ENCODE data around the gene MYO3B.

Gene MYO3B

GRCh38 chr2:170553748-170554147 is 375.8 kb downstream of the MYO3B start:
- DNase-seq (ENCODE audit: low read depth, low spot score) = no peak

DNA sequence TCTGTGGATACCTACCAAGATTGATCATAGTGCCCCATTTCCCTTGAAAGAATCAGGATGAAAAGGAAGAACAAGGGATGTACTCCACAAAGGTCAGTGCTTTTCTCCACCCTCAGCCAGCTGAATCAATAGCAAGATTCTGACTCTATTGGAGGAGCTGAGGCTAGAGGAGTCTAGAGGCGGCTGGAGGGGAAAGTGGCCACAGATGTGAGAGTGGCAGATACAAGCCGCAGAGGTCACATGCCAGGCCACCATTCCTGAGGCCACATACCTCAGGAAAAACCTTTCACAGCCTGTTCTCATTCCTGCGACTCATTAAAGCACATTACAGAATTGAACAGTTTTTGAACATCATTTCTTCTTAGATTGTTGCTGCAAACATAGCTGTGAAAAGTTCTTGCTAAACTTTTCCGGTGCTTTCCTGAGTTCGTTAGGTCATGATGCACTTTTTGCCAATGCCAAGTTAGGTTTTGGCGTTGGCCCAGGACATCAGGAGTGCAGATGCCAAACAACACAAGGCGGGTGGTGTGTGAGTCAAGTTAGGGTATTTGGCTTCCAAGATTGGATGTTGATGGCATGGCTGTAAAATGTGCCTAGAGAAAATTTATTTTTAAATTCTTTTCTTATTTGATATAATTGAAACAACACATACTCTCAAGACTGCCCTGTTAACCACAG is 376.5 kb downstream of the MYO3B start:
- DNase-seq (ENCODE audit: low read depth, low spot score) = peak; percentile 10

GRCh38 chr2:170562928-170563327 is 385.0 kb downstream of the MYO3B start:
- DNase-seq (ENCODE audit: low read depth, low spot score) = no peak

GRCh38 chr2:170563401-170563800 is 385.5 kb downstream of the MYO3B start:
- DNase-seq (ENCODE audit: low read depth, low spot score) = no peak

DNA sequence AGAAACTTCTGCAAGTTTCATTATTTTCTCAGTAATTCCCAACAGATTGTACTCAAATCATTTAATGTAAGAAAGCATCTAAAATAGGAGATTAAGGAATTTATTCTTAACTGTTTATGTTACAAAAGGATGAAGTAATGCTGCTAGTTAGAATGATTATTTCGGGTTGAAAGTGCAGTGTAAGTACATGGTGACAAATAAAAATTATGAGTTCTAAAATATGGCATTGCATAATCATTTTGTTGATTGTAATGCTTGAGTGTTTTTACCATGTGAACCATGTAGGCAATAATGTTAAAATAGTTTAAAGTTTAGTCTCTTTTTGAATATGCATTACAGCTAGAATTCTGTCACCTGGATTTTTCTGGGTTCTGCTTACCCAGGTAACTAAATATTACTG is 388.2 kb downstream of the MYO3B start:
- no peak for DNase-seq (ENCODE audit: low read depth, low spot score)

GRCh38 chr2:170567429-170567828 is 389.5 kb downstream of the MYO3B start:
- no peak for DNase-seq (ENCODE audit: low read depth, low spot score)

DNA sequence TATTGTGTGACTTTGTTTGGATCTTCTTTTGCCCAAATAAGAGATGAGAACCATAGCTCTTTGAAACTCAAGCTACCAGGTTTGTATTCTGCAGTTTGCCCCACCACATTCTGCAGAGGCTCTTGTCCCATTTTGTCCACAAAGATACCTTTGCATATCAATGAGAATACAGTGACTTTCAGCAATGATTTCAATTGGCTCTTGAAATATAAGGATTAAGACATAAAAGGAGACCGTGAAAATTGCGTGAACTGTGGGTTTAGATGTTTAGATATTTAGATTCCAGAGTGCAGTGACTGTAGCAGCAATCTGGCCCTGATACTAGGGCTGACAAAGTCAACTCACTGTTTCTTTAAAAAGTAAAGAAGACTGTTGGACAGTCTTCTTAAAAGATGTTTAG is 390.6 kb downstream of the MYO3B start:
- no peak for DNase-seq (ENCODE audit: low read depth, low spot score)

DNA sequence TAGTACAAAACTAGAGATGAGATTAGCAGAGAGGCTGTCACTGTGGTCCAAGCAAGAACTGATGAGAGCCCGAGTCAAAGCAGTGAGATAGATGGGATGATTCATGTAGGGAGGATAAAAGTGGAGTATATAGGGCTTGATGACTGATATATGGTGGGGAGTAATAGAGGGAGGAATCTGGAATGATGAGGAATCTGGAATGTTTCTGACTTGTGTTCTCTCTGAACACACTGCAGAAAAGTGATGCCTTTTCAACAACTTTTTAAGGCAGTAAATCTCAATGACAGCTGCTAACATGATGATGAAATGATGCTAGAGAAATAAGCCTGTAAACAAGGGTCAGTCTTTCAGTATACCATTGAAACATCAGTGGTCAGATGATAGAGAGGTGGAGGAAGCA is 393.7 kb downstream of the MYO3B start:
- DNase-seq (ENCODE audit: low read depth, low spot score) = no peak

DNA sequence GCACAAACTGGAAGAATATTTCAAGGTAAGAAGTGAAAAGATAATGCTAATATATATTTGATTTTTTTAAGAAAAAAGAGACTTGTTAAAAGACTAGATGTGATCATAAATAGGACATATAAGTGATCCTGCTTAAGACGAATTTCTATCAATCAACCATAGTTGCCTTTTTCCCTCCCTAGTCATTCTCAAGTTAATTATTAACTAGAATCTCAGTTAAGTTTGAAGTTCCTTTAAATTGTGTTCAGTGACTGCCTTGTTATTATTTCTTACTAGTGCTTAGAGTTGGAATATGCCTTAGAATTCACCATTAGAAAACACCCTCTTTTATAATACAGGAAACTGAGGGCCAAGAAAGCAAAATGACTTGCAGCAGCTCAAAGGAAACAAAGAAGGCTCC is 395.7 kb downstream of the MYO3B start:
- no peak for DNase-seq (ENCODE audit: low read depth, low spot score)

GRCh38 chr2:170576296-170576695 is 398.3 kb downstream of the MYO3B start:
- no peak for DNase-seq (ENCODE audit: low read depth, low spot score)

DNA sequence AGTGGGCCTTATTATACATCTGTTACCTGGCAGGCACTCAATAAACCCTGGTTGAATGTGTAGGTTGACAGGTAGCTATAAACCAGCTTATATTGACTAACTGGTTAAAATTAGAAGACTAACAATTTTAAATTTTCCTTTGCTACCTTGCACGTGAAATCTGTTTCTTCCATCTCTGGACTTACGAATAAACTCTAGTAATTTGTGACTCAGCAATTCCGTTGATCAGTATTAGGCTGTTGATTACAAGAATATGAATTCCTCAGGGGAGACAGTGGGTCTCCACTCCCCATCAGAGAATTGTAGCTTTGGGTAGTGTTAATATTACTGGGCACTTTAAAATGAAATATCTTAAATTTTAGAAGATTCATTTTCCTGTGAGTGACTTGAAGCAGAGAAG is 399.4 kb downstream of the MYO3B start:
- DNase-seq (ENCODE audit: low read depth, low spot score) = no peak

DNA sequence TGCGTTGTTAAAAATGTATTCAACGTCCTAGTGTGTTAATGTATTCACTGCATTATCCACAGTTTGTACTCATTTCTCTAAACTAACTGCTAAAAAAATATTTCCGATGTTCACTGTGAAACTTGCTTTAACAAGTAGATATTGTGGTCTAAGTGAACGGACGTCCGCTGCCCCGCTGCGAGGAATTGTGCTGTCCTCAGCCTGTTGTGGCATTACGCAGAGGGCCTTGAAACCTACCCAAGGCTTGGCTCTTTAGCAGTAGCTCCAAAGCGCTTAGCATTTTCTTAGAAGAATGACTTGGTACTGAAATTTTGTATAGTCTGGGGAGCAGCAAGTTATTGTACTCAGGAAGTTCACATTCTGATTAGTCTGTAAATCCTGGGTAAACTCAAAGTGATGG is 400.7 kb downstream of the MYO3B start:
- no peak for DNase-seq (ENCODE audit: low read depth, low spot score)

DNA sequence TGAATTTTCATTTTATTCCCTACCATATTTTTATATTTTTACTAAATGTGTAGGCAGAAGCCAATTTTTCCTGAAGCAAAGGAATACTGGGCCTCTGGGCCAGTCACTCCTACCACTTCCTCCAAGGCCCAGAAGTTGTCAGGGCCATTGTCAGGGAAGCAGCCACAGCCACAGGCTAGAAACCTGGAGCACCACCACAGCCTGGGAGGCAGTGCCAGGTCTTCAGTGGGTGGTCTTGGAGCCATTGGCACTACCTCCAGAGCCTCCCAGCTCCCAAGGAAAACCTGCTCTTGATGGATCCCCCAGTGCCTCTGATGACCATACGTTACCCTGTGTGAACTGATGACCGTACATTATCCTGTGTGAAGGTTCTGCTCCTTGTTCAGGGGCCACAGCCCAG is 401.6 kb downstream of the MYO3B start:
- no peak for DNase-seq (ENCODE audit: low read depth, low spot score)

- DNase-seq (ENCODE audit: low read depth, low spot score) = no peak
These were observed 404.4 kb downstream of the MYO3B start for GRCh38 chr2:170582313-170582712.

DNA sequence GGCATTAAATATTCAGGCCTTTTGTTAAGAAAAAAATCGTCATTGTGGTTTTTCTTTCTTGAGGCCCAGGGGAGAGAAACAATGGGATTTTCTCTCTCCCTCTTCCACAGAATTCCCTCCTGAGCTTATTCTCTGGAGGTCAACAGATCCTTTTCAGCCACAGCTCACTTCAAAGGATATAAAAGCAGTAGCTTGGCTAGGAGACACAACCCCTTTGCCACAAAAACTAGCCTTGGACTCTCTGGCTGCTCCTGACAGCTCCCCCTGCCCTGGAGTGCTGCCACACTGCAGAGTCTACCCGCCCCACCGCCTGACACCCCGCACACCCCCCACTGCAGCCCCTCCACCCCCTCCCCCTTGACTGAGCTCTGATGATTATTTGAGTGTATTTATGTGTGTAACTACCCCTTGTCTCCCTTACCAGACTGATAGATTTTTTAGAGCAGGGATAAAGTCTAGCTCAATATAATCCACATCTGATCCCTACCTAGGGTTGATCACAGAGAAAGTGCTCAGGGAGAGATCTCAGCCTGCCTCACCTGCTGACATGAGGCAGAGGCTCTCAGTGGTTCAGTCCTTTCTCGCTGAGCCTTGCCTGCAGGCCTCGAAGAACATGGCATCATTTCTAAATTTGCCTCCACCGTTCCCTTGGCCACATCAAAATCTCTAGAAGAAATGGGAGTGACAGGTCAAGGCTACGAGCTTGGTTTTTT is 405.0 kb downstream of the MYO3B start:
- no peak for DNase-seq (ENCODE audit: low read depth, low spot score)

DNA sequence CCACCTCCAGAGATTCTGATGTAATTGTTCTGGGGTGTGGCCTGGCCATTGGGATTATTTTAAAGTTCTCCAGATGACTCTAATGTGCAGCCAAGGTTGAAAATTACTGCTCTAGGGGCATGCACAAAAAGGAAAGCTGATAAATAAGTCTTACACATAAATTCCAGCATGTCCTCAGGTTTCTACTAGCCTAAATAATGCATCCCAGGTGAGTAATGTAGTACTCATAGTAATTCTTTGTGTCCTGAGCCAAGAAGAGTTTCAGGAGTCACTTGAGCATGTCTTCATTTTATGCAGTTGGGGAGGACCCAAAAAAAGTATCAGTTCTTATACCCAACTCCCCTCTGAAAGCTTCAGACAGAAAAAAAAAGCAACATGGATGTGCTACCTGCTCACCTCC is 407.1 kb downstream of the MYO3B start:
- DNase-seq (ENCODE audit: low read depth, low spot score) = no peak

DNA sequence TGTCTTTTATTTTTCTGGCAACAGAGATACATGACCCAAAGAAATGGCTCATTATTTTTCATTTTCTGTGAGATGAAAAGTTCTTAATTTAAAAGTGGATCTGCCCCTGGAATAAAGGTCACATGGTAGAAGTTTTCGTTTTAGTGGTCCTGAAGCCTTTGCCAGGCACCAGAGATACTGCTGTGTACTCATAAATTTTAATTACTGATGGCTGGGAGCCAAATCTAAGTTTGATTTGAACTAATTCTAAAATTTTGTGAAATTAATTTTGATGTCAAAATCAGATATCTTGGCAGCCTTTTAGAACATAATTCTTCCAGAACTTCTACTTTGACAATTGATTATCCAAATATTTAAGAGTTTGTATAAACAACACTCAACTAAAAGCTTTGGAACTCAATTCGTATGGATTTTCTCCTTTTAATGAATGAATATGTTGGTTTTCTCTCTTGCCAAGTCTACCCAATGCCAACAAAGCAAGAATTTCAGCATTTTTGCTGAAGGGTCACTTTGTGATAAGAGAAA is 408.7 kb downstream of the MYO3B start:
- DNase-seq (ENCODE audit: low read depth, low spot score) = no peak

- no peak for DNase-seq (ENCODE audit: low read depth, low spot score)
These were observed 409.2 kb downstream of the MYO3B start for GRCh38 chr2:170587117-170587516.

DNA sequence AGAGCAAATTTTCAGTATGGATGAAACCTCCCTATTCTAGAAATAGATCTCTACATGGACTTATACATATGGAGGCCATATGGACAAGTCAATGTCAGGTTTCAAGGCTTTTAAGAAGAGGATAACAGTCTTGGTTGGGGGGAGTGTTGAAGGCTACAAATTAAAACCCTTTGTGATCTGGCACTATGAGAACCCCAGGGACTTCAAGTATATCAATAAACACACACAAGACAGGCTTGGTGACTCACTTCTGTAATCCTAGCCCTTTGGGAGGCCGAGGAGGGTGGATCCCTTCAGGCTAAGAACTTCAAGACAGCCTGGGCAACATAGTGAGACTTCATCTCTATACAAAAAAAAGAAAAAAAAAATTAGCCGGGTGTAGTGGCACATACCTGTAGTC is 410.0 kb downstream of the MYO3B start:
- no peak for DNase-seq (ENCODE audit: low read depth, low spot score)

- no peak for DNase-seq (ENCODE audit: low read depth, low spot score)
These were observed 410.8 kb downstream of the MYO3B start for GRCh38 chr2:170588729-170589128.

- DNase-seq (ENCODE audit: low read depth, low spot score) = no peak
These were observed 418.6 kb downstream of the MYO3B start for GRCh38 chr2:170596576-170596975.

GRCh38 chr2:170598067-170598395 is 420.1 kb downstream of the MYO3B start:
- no peak for DNase-seq (ENCODE audit: low read depth, low spot score)

DNA sequence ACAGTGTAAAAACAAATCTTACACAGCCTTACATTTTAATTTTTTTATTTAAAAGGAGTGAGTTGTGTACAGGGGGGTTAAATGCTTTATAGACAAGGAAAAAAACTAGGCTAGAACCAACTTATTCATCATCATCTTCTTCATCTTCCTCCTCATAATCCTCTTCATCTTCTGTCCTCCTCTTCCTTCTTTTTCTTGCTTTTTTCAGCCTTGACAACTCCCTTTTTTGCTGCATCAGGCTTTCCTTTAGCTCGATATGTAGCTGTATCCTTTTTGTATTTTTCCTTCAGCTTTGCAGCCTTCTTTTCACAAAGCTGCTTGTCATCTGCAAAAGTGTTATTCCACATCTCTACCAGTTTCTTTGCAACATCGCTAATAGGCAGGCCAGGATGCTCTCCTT is 423.5 kb downstream of the MYO3B start:
- DNase-seq (ENCODE audit: low read depth, low spot score) = no peak

Measured in brain pericyte (primary cell).